ENCODE measurements around the gene THADA.

Gene THADA

DNA sequence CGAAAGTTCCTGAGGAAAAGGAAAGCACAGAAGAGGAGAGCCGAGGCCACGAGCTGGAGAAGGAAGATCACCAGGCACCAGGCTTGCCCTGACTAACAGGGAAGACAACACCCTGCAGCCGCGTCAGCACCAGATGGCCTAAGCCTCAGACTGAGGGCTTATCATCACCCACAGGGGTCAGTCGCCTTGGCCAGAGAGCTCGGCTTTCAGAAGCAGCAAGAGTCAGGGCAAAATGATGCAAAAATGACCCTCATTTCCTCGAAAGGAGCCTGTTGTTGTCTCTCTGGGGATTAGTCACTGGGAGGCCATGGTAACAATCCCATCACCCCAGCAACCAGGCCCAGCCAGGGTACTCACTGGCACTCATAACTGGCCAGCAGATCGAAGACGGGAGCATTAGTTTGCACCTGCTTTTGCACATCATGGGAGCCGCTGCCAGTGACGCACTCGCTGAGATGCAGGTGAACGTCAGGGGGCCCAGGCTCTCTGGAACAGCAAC is 326.7 kb downstream of the THADA start:
- Histone ChIP-seq H3F3A (ENCODE audit: insufficient read depth) (no peaks in the 10 kb centered on the region), H4K20me1 (ENCODE audit: low read depth, low read length) (no peaks in the 10 kb centered on the region), H3K9me3 (ENCODE audit: insufficient read depth, low read length) (no peaks in the 10 kb centered on the region), H3K4me3 (ENCODE audit: insufficient read depth, low read length, poor library complexity, severe bottlenecking) (no peak overlapping the region), H3K9ac (ENCODE audit: low read length) (no peak overlapping the region), H3K9me2 (replicated peaks; ENCODE audit: insufficient read depth, low read length) (no peaks in the 10 kb centered on the region), H3K79me2 (ENCODE audit: insufficient read depth, low read length) (no peaks in the 10 kb centered on the region), H3K36me3 (ENCODE audit: low read length) (no peaks in the 10 kb centered on the region), H3K4me2 (ENCODE audit: low read depth, low read length, poor library complexity, severe bottlenecking) (no peak overlapping the region), H3K27ac (ENCODE audit: low read depth, low read length) (no peak overlapping the region), H2AFZ (ENCODE audit: low read depth, low read length, severe bottlenecking) (no peak overlapping the region), H3K27me3 (ENCODE audit: low read length) (no peaks in the 10 kb centered on the region)
- no peak for TF ChIP-seq EZH2phosphoT487 (conservative IDR thresholded peaks at IDR 0.05; ENCODE audit: low read length)
- TF ChIP-seq, protein P1, sequence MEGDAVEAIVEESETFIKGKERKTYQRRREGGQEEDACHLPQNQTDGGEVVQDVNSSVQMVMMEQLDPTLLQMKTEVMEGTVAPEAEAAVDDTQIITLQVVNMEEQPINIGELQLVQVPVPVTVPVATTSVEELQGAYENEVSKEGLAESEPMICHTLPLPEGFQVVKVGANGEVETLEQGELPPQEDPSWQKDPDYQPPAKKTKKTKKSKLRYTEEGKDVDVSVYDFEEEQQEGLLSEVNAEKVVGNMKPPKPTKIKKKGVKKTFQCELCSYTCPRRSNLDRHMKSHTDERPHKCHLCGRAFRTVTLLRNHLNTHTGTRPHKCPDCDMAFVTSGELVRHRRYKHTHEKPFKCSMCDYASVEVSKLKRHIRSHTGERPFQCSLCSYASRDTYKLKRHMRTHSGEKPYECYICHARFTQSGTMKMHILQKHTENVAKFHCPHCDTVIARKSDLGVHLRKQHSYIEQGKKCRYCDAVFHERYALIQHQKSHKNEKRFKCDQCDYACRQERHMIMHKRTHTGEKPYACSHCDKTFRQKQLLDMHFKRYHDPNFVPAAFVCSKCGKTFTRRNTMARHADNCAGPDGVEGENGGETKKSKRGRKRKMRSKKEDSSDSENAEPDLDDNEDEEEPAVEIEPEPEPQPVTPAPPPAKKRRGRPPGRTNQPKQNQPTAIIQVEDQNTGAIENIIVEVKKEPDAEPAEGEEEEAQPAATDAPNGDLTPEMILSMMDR (IDR thresholded peaks at IDR 0.05; ENCODE audit: insufficient read depth, low read length, poor library complexity, severe bottlenecking): no peak

DNA sequence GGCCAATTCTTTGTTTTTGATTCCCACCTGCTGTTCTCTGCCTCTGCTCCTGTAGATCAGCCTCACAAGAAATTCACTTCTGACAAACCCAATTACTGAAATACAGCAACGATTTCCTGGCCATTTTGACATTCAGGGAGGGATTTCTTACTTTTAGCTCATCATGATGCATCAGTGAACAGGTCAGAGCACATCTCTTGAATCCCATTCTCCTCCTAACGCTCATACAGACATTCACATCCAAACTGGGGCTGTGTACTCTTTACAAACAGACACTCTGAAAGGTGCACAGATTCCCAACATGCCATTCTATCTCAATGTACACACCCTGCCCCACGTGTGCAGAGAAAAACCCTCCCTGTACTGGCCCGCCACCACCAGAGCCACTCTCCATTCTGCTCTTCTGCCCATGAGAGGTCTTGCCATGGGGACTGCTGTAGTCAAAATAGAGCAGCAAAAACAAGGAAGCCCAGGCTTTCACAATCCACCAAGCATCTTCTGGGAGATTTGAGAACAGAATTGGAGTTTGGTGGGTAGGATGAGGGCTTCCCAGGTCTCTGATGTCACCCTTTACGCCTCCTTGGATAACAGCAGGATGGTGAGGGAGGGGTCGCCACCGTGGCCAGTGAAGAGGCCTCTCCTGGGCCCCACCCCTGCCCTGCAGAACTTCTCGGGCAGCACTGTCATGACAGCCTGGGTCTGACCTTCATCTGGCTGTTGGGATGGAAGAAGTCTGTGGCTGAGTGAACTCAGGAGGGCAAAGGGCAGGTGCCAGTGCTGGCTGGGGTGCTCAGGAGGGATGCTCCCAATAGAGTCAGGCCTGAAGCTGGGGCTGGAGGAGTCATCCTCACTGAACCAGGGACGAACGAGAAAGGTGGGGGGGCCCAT is 327.5 kb downstream of the THADA start:
- Histone ChIP-seq H3K36me3 (ENCODE audit: low read length) (no peaks in the 10 kb centered on the region), H3K79me2 (ENCODE audit: insufficient read depth, low read length) (no peaks in the 10 kb centered on the region), H2AFZ (ENCODE audit: low read depth, low read length, severe bottlenecking) (no peak overlapping the region), H3K9me3 (ENCODE audit: insufficient read depth, low read length) (no peaks in the 10 kb centered on the region), H3F3A (ENCODE audit: insufficient read depth) (no peaks in the 10 kb centered on the region), H3K9me2 (replicated peaks; ENCODE audit: insufficient read depth, low read length) (no peaks in the 10 kb centered on the region), H4K20me1 (ENCODE audit: low read depth, low read length) (no peaks in the 10 kb centered on the region), H3K4me3 (ENCODE audit: insufficient read depth, low read length, poor library complexity, severe bottlenecking) (no peak overlapping the region), H3K27ac (ENCODE audit: low read depth, low read length) (no peak overlapping the region), H3K4me2 (ENCODE audit: low read depth, low read length, poor library complexity, severe bottlenecking) (no peak overlapping the region), H3K27me3 (ENCODE audit: low read length) (no peaks in the 10 kb centered on the region), H3K9ac (ENCODE audit: low read length) (no peak overlapping the region)
- no peak for TF ChIP-seq EZH2phosphoT487 (conservative IDR thresholded peaks at IDR 0.05; ENCODE audit: low read length)
- TF ChIP-seq, protein P1 (IDR thresholded peaks at IDR 0.05; ENCODE audit: insufficient read depth, low read length, poor library complexity, severe bottlenecking): no peak

DNA sequence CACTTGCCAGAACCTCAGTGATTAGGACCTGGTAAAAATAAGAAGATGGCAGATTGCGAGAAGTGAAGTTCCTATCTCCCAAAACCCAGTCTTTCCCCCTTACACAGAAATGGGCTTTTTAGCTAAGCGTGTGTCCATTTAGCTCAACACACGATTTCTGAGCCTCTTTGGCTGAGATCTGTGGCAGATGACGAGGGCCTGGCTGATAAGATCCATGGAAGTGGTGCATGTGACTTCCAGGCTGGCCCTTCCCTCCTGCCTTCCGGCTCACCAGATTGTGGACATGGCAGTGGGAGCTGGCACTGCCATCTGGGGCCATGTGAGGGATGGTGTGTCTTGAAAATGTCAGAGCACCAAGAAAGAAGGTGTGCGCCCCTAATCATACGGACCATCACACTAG is 328.5 kb downstream of the THADA start:
- H3K9me3 ChIP-seq (ENCODE audit: insufficient read depth, low read length): no peaks in the 10 kb centered on the region
- no peaks in the 10 kb centered on the region for H3K79me2 ChIP-seq (ENCODE audit: insufficient read depth, low read length)
- H3K4me2 ChIP-seq (ENCODE audit: low read depth, low read length, poor library complexity, severe bottlenecking): no peak overlapping the region
- no peaks in the 10 kb centered on the region for H3F3A ChIP-seq (ENCODE audit: insufficient read depth)
- TF ChIP-seq EZH2phosphoT487 (conservative IDR thresholded peaks at IDR 0.05; ENCODE audit: low read length): no peak
- TF ChIP-seq, protein P1 (IDR thresholded peaks at IDR 0.05; ENCODE audit: insufficient read depth, low read length, poor library complexity, severe bottlenecking): no peak
- H2AFZ ChIP-seq (ENCODE audit: low read depth, low read length, severe bottlenecking): no peak overlapping the region
- no peaks in the 10 kb centered on the region for H4K20me1 ChIP-seq (ENCODE audit: low read depth, low read length)
- no peak overlapping the region for H3K27ac ChIP-seq (ENCODE audit: low read depth, low read length)
- no peak overlapping the region for H3K9ac ChIP-seq (ENCODE audit: low read length)
- no peak overlapping the region for H3K4me3 ChIP-seq (ENCODE audit: insufficient read depth, low read length, poor library complexity, severe bottlenecking)
- no peaks in the 10 kb centered on the region for H3K36me3 ChIP-seq (ENCODE audit: low read length)
- no peaks in the 10 kb centered on the region for H3K9me2 ChIP-seq (replicated peaks; ENCODE audit: insufficient read depth, low read length)
- H3K27me3 ChIP-seq (ENCODE audit: low read length): no peaks in the 10 kb centered on the region
